HG02973 (cell line): ENCODE data around the gene RFTN1.

Source experiments
- ATAC-seq: cut with Tn5 transposase; IDR thresholded peaks from one replicate; pipeline ENCODE4 v1.9.1; 2021; ENCODE audit warnings: moderate library complexity; ENCODE audit not compliant: unreplicated experiment

Gene RFTN1

DNA sequence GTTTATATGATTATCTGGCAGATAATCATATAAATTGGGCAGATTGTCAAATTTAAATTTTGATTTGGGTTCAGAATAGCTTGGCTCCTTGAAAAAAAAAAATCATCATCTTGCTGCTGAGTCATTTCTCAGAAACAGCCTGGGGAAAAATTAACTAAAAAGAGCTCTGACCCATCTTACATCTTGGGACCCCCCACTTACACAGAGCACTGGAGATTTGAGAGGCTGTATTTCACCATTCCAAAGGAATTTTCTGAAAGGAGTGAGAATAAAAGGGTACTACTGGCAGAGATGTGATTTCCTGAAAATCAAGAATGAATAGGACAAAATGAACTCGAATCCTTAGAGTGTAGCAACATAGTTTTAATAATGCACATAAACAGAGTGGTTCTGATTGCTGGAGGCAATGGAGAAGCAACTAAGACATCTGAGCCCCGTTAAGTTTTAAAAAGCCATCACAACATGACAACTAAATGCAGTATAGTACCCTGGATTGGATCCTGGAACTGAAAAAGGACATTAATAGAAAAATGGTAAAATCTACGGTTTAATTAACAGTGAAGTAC lies 97.5 kb downstream of the RFTN1 start:
- ATAC-seq, result no peak

DNA sequence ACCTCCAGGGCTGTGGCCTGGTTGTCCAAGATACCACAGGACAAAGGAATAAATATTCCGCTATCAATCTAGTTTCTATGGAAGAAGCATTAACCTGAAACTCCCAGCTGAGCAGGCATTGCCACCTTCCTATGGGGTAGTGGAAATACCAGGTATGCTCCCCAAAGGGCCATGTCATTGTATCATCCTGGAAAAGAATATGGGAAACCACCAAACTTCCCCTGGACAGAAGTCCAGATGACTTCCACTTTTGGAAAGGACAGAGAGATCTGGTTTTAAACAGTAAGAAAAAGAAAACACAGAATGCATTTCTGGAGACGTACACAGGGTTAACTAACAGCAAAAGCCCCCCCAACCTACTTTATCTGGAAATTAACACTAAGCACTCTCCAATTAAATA lies 100.2 kb downstream of the RFTN1 start:
- no peak for ATAC-seq

DNA sequence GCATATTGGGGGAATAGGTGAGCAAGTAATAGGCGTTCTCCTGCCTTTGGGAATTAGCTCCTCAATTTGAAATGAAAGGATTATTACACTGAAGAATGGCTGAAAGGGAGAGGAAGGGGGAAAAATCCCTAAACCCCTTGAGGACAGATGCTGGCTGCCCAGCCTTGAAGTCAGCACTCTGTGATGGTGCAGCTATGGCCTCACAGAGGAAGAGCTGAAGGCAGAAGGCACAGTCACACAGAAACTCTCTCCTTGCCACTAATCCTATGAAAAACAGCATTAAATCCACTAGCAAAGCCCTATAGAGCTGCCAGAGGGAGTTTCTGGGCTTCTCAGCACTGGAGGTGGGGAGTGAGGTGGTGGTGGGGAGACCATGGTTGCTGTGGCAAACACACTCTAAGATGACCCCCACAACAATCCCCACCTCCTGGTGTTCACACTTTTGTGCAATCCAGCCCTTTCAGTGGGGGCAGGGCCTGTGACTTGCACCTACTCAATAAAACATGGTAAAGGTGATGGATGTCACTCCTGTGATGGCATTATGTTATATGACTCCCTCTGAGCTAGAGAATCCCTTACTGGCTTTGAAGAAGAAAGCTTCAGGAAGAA lies 101.2 kb downstream of the RFTN1 start:
- ATAC-seq, result no peak

DNA sequence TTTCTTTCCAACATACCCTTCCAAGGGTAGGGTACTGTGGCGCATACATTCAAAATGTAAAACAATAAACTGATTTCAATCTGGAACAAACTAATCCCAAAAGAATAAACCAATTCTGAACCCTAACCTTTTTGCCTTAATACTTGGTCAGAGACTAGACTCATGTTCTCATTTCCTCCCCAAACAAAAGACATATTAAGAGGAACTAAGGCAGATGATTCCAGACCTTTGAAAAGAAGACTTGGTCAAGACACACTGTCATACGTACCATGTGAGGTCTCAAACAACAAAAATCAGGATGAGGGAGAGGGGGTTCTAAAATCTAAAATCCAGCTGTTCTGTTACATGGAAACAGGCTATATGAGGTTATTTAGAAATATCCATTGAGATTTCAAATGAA lies 102.1 kb downstream of the RFTN1 start:
- ATAC-seq, result no peak

DNA sequence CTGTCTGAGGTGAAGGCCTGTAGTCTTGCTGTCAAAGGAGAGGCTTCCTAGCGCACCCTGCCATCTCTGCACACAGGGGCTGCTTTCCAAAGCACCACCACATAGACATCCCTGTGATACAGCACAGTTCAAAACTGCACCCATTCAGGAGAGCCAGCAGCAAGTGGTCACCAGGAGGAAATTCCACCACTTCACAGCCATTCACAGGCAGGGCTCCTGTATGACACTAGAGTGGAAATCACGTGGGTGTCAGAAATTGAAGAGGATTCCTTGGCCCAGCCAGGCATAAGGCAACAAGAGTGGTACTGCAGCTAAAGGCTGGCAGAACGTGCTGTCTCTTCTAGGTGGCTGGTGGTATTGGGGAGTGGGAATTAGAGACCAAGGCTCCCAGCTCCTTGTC lies 102.8 kb downstream of the RFTN1 start:
- ATAC-seq, result no peak

DNA sequence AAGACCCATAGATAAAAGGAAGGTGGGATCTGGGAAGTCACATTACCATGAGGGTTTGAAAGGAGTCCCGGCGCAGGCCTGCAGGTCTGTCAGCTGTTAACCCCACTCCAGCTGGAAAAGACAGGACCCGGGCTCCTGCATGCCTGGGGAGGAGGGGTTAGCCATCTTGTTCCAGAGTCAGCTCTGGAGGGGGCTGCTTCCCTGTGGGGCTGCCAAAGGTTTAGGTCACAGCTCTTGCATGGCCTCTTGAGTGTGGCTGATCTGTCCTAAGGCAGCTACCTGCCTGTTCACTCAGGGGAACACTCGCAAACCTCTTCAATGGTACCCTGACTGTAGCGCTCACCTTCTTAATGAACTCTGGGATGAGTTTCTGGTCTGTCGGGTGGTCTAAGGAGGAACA lies 104.5 kb downstream of the RFTN1 start:
- no peak for ATAC-seq

DNA sequence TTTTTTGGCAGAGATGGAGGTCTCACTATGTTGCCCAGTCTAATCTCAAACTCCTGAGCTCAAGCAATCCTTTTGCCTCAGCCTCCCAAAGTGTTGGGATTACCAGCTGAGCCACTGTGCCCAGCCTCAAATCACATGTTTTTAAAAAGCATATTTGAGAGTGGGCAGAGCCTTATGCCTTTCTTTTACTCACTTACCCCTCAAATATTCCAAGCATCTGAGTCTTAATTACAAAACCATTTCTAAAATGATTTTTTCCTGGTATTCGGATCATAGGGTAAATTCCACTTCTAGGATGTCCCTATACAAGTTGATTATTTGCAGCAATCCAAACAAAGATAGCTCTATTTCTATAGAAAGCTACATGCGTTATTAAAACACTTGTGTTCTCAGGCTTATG lies 106.1 kb downstream of the RFTN1 start:
- no peak for ATAC-seq

DNA sequence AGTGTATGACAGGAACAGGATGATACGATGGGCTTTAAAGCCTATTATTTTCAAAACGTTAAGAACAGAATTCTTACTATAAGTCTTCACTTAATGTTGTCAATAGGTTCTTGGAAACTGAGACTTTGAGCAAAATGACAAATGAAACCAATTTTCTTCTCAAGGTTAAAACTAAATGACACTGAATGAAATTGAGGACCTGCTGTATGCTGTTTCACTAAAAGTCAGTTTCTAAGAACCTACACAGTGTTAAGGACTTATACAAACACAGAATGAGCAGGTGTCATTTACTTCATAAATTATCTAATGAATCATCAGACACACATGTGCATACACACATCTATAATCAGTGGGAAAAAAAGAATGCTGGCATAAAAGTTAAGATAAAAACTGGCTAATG lies 106.9 kb downstream of the RFTN1 start:
- no peak for ATAC-seq

DNA sequence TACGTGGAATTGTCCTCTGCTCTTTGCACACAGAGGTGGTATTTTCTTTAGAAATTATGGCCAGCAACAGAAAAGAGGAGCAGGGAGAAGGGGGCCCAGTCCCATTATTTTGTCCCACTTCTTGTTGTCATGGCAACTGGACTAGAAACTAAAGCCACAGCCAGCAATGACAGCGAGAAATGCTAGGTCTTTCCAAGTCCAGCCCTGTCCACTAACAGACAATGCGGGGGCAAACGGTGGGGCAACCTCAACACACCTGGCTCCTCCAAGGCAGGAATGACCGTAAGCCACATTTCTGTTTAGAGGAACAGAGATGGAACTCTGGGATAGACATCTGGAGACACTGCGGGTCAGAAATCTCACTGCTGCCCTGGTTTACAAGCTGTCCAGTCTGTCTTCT lies 107.3 kb downstream of the RFTN1 start:
- ATAC-seq, result no peak

DNA sequence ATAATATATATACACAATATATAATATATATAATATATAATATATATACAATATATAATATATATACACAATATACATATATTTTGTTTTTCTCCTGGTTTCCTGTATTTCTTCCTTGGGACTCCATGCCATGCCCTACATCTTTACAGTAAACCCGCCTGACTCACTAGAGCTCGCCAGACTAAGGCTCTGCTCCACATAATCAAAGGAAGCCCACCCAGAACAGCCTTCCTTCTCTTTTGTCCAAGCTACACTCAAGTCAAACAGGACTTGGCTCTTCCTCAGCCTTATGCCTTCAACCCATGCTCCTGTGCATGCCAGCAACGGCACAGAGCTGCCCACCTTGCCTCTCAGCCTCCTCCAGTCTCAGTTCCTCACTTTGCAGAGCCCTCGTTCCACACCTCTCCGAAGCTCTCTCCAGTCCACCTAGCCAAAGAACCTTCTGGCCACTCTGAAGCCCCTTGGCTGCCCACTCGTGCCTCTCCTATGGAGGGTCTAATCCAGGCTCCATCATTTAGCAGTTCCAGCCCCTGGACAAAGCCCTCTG lies 109.1 kb downstream of the RFTN1 start:
- no peak for ATAC-seq

DNA sequence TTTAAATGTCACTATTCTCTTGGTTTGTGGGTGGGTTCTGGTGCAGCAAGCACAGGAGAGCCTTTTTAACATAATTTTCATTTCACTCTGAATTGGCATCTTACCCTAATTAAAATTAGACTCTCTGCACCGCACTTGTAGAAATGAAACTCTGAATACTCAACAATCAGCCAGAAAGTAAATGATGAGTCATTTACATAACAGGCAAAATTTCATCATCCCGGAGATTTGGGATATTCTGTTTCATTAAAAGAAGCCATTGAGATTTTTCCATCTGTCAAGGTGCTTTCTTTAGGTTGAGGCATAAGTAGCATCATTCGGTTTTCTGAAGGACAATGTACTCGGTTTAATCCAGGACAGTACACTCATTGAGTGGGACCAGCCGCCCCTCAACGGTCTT lies 111.0 kb downstream of the RFTN1 start:
- ATAC-seq, result no peak

DNA sequence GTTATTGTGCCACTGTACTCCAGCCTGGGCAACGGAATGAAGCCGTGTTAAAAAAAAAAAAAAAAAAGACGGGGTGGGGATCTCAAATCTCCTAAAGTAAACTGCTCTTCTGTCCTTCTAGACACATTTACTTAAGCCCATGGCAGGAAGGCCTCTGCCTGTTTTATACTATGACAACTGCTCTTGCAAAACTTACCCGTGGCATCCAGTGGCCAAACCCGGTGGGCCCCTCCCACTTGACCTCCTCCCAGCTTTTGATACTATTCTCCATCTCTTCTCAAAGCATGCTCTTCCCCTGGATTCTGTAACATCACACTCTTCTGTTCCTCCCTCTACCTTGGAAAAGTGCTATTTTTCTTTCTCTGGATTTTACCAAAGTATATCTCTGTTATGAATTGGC lies 112.2 kb downstream of the RFTN1 start:
- no peak for ATAC-seq

DNA sequence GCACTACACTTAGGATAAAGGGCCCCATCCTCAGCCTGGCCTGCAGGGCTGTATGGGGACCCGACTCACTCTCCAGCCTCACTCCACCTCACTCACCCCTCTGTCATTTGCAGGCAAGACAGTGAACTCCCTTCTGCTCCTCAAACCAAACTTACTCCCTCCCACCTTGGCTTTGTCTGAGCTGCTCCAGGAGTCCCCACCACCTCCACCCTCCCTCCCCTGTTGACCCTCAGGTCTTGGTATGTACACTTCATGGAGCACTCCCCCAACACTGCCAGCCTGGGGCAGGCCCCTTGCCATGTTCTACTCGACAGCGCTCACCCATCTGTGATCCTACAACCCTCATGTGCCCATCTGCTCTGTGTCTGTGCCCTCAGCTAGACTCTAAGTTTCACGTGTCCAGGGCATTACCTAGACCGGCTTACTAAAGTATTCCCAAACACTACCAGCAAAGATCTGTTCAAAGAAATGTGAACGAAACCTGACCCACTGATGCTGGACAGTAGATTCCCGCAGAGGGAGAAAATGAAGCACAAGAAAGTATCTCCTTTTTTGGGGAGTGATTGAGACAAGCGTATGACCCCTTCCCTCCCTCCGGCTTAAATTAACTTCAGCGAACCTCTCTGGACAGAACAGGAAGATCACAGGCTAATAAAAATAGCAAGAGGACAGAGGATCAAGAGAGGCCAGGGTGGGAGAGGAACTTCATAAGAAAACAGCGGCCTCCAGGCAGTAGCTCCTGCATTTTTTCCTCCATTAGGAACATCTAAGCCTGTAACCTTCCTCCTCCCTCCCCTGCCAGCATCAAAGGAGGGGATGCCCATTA lies 113.2 kb downstream of the RFTN1 start:
- no peak for ATAC-seq

DNA sequence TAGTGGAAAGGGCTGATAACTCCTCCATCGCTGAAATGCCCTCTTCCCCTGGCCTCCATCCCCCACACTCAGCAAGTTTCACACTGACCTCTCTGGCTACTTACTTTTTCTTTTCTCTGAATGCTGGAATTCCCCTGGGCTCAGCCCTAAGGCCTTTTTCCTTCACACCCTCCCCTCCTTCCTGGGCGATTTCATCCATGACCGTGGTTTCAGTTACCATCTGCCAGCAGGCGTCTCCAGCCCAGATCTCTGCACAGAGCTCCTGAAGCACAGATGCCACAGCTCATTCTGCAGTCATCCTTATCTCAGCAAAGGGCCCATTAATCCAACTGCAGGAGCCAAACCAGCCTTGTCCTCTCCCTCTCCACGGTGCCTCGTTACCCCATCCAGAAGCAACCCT lies 114.0 kb downstream of the RFTN1 start:
- ATAC-seq, result no peak

DNA sequence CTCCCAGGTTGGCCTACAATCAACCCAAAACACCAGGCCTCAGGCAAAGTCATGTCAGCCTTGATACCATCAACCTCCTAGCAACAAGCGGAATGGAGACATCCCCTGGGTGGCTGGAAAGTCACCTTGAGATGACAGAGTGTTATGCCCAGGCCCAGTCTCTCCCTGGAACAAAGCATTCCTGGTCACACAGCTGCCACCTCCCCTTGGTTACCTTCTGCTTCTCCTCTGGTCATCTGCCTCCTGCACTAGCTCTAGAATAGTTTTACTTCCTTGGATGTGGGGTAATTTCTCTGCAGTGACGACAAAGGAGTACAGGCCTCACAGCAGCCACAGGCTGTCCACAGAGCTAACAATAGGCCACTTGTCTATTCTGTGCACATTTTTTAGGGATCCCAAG lies 114.9 kb downstream of the RFTN1 start:
- no peak for ATAC-seq

DNA sequence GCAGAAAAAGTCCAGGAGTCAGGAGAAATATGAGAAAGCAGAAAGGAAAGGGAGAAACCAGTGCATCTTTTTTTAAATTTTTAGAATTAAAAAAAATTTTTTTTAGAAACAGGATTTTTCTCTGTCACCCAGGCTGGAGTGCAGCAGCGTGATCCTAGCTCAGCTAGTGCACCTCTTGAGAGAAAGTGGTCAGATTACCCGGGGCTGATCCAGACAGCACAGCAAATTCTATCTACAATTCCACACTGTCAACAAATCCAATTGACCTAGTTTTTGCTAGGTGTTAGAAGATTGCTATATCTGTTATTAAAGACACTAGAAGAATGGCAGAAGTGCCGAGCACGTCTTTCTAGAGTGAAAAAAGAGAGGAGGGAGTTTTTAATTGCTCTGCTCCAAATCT lies 117.3 kb downstream of the RFTN1 start:
- ATAC-seq, result no peak

DNA sequence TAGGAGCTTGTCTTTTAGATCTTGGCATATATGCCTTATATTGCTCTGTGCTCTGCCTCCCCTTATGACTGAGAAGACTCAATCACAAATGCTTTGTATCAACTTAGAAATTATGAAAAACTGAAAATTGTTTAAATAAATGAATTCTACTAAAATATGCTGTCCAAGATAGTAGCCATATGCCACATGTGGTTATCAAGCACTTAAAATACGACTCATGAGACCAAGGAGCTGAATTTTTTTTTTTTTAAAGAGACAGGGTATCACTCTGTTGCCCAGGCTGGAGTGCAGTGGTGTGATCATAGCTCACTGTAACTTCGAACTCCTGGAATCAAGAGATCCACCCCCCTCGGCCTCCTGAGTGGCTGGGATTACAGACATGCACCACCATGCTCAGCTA lies 118.3 kb downstream of the RFTN1 start:
- ATAC-seq, result no peak

DNA sequence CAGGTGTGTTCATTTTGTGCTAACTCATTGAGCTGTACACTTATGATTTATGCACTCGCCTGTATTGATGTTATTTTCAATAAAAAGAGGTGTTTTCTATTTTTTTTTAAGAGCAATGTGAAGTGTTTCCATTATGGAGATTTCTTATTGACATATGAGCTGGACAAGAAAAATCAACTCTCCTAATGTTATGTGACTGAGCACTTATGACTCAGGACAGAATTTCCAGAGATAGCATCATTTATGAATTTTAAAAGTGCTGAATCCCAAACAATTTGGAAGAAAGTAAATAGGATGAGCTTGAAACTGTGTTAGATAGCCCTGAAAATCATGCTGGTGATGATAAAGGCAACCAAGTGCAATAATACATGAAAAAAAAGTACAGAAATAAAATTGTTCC lies 118.9 kb downstream of the RFTN1 start:
- ATAC-seq, result no peak

DNA sequence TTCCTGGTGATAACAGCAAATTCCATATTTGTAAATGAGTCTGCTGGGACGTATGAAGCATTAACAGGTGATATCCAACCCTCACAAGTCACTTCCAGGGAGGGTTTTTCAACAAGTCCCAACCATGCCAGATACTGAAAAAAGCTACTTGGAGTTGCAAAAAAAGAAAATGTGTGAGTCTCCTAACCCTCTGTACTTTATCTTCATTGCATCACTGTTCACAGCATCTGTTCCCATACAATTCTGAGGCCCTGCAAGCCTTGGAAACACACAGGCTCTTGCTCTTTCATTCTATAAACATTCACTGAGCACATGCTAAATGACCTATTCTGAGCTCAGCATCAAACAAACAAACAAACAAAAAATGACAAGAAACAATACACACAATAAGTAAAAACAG lies 120.8 kb downstream of the RFTN1 start:
- no peak for ATAC-seq

DNA sequence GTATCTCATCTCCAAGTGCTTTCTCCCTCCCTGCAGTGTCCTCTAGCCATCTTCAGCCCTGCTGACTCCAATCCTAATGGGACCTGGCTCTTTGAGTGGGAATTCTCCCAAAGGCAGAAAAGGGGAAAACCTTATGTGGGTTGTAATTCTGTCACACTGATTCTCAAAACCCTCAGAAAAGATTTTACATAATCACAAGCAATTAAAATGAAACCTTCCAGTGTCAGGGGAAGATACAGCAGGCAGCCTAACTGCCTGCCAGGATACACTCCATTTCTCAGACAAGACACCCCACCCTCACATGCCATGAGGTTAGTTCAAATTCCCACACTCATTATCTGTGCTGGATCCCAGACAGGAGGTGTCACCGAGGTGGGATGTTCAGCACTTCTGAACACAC lies 121.4 kb downstream of the RFTN1 start:
- ATAC-seq, result no peak

DNA sequence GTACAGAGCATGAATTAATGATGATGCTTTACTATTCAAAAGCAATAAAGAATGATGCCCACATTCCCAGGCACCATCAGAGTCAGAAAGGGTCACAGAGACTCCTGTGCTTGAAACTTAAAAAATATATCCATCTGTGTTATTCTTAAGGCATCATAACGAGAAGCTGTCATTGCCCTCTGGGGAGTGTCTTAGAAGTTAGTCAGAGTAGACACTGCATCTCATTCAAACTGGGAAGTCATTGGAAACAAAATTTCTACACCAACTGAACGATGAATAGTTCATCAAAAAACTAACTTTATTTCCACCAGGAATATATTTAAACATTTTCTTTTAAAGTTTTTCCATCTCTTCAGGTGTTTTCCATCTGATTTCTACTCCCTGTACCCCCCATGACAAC lies 122.9 kb downstream of the RFTN1 start:
- no peak for ATAC-seq

DNA sequence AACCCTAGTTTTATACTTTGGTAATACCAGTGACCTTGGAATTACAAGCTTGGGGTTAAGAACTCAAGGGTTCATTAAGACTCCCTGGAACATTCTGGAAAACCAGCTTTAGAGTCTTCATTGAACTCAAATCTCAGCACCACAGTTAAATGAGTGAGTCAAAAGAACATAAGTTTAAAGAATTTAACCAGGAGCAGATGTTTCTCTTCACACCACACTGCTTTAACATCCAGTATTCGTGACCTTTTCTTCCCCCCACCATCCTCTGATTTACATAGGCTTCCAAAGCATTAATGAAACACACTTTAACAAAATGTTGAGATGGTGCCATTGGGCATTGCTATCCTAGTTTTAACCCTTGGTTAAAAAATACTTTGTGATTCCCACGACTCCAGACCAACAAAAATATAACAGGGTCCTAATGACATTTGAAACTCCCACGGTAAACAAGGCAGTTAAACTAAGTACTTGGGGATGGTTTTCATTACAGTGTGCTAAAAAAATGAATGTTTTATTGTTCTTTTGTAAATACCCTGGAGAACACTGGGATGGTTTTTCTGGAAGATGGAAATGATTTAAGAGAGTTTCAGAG lies 124.6 kb downstream of the RFTN1 start:
- no peak for ATAC-seq
